Pons (tissue), 1 donor: ENCODE results near the gene CEMP1.
A peak's percentile ranks its signal among the peaks of the same experiment; 100 is the strongest.
"Not testable (repeated sequence)": the region's sequence is repeated elsewhere in the genome, so short reads cannot be mapped to it uniquely, and the experiment has no call there.

Experiments
- DNase-seq: peaks from one replicate; pipeline ENCODE4 v3.0.0-alpha.2; 2016; ENCODE audit warnings: low spot score

The CEMP1 gene, protein sequence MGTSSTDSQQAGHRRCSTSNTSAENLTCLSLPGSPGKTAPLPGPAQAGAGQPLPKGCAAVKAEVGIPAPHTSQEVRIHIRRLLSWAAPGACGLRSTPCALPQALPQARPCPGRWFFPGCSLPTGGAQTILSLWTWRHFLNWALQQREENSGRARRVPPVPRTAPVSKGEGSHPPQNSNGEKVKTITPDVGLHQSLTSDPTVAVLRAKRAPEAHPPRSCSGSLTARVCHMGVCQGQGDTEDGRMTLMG

DNA sequence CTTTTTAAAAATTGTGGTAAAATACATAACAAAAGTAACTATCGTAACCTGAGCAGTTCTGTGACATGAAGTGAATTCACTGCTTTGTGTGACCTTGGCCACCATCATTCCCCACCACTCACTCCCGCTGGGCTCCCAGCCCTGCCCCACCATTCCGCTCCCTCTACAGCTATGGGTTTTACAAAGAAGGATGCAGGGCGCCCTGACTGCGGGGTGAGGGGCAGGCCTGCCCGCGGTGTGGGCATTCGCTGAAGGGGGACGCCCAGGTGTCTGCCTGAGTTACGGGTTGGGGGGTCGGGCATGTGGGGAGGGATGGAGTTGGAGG is at the start of gene CEMP1:
Gene CEMP1 (minus strand): TSS at position 38 of the 325 bp plus-strand sequence. CDS start 335 bp downstream, outside the sequence.
- no peak for DNase-seq

DNA sequence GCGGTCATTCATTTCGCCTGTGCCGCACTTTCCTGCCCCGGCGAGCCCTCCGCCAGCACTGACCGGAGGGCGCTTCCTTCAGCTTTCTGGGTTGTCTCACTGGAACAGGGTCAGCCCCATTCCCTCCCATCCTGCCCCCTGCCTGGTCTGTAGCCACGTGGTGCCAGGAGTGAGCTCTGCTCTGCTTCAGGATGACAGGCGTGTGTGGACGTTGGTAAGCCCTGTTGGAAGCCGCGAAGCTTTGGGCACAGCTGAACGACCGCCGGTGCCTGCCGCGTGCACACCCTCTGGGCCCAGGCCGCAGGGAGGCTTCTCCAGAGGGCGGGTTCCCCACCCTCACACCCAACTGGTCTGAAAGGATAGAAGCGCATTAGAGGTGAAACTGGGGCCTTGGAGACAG is 49.6 kb upstream of the CEMP1 start:
- not testable (repeated sequence) for DNase-seq

DNA sequence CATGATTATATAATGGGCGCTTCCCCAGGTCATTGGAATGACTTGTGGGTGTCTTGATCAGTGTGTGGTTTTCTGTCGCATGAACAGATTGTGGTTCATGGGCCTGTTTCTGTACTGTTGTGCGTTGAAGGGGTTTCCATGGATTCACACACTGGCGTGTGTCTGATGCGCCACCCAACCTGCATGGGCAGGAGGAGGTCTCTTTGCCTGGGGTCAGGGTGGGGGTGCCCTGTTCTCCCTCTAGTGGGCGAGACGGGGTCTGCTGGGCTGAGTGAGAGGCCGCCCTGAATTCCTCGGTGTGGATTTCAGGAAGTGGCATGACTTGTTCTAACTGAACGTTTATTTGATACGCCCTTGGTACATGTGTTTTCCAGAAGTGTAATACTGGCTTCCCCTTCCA is 48.9 kb upstream of the CEMP1 start:
- DNase-seq = not testable (repeated sequence)

DNA sequence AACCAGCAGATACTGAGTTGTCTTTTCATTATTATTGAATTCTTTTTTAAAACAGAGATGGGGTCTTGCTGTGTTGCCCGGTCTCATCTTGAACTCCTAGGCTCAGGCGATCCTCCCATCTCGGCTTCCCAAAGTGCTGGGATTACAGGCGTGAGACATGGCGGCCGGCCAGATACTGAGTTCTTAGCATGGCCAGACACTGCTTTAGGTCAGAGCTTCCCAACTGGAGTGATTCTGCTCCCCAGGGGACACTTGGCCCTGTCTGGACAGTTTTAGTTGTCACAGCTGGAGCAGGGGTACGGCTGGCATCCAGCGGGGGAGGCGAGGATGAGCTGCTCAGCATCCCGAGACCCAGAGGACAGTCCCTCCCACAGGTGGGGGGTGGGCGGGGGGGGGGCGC is 47.7 kb upstream of the CEMP1 start:
- DNase-seq = not testable (repeated sequence)

DNA sequence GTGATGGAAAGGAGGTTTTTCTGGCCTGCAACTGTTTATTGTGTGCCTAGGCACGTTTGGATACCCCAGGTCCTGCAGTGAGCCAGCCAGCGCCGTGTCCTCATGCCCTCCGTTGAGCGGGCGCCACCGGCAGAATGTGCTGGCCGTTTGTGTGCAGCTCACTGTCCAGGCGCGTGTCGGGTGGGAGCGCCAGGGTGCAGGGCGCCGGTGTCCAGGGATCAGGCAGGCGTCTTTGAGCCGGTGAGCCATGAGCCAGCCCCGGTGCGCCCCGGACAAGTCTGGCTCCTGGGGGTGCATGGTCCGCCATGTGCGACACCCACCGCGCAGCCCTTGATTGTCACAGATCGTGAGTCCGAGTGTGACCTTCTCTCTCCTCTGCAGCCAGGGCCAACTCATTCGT is 45.8 kb upstream of the CEMP1 start:
- DNase-seq = not testable (repeated sequence)

DNA sequence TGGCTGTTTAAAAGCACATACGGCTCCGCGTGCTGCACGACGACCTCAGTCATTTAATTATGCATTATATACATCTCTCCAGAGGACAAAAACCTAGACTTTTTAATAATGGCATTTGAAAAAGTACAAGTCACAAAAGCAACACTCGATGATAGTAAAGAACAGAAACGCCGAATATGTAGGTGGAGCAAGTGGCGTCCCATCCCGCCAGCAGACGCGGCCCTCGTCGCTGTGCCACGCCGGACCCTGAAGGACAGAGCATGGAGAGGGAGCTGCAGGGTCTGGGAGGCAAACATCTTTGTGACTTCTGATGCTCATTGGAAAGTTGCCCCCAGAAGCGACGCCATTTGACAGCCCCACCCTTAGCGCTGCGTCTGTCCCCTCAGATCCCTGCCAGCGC is 44.6 kb upstream of the CEMP1 start:
- DNase-seq = not testable (repeated sequence)

DNA sequence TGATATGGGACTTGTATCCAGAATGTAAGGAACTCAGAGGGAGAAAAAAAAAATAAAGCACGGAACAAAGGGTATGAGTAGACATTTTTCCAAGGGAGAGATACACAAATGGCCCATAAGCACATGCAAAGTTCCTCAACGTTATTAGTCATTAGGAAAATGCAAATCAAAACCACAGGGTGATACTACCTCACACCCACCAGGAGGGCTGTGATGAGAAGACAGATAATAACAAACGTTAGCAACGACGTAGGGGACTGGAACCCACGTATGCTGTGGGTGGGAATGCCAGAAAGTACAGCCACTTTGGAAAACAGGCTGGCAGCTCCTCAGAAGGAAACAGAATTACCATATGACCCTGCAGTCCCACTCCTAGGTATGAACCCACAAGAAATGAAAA is 41.5 kb upstream of the CEMP1 start:
- not testable (repeated sequence) for DNase-seq

DNA sequence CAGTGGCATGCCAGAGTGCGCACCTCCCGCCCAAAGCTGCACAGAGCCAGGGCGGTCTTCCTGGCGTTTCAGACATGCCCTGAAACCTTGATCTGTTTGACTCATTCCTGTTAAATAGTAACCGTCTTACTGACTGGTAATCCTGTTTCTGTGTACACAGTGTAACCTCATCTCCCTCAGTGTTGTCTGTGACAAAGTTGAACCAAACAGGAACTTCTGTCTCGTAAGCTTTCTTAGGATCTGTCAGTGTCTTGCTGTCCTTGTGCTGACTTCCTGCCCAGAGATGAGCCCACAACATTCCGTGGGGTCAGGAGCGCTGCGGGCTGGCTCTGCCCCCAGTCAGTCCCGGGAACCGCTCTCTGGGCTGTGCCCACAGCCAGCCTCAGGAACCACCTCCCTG is 37.4 kb upstream of the CEMP1 start:
- DNase-seq = not testable (repeated sequence)

DNA sequence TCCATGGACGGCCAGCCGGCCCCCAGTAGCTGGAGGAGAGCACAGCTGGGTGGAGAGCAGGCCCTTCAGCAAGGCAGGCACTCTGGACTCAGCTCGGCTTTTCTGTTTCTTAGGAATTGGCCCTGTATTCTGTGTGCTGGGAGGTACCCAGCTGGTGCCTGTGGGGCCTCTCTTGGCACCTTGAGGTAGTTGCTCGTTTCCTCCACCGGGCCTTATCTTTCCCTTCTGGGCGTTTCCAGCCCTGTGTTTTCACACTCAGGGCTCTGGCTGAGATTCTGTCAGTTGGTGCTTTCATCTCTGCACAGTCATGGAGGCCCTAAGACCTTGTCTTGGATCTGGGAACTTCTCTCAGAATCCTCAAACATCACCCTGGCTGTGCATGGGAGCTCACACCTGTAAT is 36.3 kb upstream of the CEMP1 start:
- not testable (repeated sequence) for DNase-seq

DNA sequence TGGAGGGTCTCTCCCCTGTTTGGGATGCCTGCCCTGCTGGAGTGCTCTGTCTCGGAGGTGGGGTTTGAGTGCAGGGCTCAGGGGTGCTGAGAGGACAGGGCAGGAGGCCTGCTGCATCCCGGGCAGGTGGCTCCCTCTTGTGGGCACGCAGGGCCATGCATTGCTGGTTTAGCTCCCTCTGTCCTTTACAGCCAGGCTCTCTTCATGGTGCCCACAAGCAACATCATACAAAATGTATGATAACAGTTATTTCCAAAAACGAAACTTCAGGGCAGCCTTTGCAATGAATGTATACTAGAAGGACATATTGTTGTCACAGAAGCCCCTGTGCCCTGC is 29.6 kb upstream of the CEMP1 start:
- DNase-seq = not testable (repeated sequence)

DNA sequence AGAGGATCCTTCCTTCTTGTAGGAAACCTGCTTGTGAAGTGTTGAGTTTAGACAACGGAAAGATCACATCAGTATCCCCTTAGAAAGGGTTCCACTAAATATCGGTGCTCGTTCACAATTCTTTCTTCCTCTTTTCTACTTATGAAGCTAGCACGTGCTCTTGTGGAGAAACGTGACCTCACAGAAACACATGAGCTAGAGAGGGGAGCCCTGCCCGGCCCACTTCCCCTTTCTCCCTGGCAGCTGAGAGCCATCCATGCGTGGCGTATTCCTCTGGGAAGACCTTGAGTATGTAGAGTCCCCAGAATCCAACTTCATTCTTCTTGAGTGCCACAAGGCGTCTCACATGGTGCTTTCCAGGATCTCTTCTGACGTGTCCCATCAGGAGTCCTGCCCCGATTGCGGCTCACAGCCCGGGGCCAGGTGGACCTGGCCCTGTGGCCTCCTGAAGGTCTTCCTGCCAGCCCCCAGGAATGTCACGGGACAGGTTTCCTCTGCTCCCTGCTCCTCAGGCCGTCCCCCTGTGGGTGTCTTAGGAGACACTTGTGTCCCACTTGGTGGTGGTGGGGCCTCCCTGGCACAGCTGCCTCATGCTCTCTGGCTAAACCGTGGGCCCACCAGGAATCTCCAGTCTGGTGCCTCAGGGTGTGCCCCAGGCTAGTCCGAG is 29.1 kb upstream of the CEMP1 start:
- DNase-seq = not testable (repeated sequence)

DNA sequence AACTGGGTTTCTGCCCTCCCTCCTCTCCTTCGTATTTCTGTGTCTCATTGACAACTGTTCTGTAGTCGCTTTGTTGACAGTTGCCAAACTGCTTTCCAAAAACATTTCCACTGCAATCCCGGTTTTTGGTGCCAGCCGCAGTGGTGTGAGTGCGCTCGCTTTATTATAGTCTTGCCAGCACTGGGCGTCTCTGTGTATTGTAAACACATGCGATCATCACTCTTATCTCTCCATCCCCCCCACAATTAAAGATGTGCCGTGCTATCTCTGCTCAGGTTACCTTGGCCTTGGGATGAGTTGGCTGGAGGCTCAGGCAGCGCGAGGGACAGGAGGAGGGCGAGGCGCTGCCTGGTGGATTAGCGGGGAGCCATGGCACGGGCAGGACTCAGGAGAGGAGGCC is 25.9 kb upstream of the CEMP1 start:
- not testable (repeated sequence) for DNase-seq

DNA sequence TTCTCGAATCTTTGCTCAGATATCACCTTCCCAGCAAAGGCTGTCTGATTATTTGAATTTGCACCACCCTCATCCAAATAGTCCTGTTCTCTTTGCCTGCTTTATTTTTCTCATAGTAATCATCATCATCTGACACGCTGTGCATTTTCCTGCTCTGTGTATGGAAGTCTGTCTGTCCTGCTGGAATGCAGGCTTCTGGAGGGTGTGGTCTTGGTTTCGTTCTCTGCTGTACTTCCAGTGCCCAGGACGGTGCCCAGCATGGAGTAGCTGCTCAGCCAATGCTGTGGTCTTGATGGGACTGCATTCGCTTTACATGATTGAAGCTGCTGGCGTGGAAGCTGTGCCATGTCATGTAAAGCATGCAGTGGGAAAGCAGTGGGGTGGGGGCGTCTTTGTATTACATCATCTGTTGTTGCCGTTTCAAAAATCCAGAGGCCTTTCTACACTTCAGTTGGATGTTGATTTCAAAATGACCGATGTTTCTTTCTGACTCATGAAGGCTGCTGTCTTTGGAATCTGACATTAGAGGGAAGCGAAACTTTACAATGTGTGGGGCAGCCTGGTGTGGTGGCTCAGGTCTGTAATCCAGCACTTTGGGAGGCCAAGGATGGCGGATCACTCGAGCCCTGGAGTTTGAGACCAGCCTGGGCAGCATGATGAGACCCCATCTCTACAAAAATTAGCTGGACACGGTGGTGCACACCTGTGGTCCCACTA is 23.7 kb upstream of the CEMP1 start:
- not testable (repeated sequence) for DNase-seq

DNA sequence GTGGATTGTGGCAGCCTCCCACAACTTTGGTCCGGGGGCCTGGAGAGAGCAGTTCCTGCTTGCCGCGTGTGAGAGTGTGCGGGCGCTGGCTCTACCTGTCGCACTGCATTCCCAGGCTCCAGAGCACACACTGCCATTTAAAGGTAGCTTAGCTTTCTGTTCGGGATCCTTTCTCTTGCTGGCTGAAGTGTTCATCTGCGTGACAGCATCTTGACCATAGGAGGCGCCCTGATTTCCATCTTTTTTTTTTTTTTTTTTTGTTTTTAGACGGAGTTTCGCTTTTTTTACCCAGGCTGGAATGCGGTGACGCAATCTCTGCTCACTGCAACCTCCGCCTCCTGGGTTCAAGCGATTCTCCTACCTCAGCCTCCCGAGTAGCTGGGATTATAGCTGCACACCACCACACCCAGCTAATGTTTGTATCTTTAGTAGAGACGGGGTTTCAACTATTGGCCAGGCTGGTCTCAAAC is 20.2 kb upstream of the CEMP1 start:
- not testable (repeated sequence) for DNase-seq

DNA sequence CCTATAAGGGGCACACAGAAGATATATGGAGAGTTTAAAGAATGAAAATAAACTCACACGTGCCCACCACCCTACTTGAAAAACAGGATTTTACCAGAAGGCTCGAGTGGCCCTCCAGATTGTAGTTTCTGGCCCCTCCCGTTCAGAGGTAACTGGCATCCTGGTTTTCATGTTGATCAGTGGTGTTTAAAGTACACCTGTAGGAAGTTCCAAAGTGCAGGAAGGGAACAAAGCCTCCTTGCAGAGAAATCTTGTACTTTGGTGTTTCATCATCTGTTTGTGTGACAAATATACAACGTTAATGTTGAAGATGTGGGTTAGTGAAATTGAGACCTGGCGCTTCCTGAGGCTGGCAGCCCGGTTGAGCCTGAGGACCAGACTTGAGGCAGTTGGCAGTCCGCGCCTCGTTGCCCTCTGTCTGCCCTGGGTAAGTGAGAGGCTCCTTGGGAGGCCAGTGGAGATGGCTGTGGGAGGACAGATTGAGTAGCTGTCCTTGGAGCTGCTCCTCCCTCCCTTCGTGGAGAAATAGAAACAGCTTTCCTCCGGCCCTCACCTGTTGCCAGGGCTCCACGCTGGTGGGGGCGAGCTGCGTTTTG is 19.2 kb upstream of the CEMP1 start:
- DNase-seq = not testable (repeated sequence)

DNA sequence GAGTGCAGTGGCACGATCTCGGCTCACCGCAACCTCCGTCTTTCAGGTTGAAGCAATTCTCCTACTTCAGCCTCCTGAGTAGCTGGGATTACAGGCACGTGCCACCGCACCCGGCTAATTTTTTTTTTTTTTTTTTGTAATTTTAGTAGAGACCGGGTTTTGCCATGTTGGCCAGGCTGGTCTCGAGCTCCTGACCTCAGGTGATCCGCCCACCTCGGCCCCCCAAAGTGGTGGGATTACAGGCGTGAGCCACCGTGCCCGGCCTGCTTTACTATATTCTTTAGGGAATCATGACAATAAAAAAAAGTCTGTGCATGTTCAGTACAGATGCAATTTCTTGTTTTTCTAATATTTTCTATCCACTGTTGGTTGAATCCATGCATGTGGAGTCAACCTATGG is 12.6 kb upstream of the CEMP1 start:
- DNase-seq = not testable (repeated sequence)

DNA sequence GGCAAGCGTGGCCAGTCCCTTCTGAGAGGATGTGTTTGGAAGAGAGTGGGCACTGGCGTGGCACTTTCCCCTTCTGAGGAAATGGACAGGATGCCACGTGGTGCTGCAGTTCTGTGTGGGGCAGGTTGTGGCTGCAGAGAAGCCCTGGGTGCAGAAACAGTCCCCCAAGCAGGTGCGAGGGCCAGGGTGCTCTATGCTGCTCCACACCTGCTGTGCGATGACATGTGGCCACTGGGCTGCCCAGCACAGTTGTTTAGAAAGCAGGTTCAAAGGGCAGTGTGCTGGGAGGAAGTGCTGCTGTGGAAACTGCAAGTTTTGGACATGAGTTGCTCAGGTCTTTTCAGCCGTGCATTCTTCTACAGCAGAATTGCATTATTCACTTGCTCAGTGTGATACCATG is 10.2 kb upstream of the CEMP1 start:
- not testable (repeated sequence) for DNase-seq

DNA sequence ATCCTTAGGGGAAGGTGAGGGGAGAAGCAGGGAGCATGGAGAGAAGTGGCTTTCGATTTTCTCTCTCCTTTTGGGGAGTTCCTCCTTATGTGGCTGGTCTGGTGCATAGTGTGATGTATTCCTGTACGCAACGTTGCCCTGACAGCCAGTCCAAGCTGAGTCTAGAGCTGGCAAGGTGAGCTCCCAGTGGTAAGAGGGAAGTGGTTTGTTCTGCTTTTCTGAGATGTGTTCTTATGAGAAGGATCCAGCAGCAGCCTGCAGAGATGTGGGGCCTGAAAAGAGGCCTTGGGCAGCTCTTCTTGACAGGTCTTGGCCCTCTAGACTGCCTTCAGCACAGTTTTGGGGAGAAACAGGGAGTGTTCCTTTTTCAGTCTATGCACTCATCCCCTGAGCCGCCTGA is 9.7 kb upstream of the CEMP1 start:
- DNase-seq = not testable (repeated sequence)

DNA sequence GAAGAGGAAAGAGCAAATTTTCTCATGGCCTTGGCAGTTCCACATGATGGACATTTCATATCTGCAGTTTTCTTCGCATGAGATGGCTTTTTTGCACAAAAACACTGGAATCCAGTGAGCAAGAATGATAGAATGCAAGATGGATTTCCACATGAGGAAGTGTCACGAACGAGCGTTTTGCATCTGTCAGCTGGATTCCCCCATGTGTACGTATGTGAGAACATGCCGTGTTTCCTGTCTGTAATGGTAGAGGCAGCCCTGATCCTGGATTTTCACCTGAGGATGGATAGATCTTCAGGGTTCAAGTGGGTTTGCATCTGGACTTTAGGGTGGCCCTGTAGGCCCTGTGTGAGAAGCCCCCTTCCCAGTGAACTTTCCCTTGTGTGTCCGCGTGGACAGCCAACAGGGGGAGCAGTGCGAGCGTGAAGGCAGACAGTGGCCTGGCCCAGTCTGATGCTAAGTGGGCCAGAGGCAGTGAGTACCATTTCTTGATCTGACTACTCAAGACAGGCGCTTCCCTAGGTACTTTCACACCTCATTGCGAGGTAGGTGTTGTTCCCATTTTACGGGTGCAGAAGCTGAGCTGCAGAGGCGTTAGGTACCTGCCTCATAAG is 8.7 kb upstream of the CEMP1 start:
- DNase-seq = not testable (repeated sequence)

DNA sequence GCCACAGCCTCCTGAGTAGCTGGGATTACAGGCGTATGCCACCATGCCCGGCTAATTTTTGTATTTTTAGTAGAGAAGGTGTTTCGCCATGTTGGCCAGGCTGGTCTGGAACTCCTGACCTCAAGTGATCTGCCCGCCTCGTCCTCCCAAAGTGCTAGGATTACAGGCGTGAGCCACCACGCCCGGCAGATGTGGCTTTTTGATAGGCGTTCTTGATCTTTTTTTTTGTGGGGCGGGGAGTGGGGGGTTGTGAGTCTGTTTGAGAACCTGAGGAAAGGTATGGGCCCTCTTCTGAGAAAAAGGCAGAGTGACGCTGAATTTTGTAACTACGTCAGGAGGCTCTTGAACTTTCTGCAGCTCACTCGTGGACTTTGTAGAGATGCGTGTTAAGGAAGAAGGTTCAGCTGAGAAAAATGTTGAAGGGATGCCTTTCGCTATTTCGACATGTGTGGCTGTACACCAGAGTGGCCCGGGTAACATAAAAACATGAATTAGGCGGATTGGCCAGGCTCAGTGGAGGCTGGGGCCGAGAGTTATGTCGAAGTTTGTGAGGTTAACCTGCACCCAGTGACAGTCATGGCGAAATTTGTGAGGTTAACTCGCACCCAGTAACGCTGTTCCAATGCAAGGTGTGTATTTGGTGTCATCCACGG is 8.1 kb upstream of the CEMP1 start:
- DNase-seq = not testable (repeated sequence)

DNA sequence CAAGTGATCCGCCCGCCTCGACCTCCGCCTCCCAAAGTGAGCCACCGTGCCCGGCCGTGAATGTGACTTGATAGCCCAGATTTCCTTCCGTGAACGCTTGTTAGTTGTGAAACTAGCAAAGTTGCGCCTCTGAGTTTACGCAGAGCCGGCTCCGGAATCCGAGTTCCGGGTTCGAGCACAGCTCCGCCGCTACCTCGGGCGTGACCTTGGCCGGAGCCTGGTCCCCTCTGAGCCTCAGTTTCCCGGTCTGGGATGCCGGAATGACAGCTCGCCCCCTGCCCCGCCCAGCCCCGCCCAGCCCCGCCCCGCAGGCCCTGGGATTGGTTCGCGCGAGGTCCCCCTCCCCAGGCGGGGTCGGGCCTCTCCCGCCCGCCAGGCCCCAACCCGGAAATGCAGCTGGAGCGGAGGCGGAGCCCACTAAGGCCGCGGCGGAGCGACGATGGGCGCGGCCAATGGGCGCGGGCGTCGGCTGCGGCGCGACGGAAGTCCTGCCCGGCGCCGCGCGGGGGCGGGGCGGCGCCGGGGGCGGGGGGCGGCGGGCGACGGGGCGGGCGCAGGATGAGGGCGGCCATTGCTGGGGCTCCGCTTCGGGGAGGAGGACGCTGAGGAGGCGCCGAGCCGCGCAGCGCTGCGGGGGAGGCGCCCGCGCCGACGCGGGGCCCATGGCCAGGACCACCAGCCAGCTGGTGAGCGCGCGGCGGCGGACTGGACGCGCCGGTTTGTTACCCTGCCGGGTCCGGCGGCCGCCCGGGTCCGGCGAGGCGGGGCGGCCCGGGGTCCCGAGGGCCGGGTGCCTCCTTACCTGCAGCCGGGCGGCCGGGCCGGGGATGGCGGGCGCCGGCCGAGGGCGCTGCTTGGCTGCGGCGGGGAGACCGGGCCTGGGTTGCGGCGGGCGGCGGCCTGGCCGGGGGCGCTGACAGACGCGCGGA is 6.5 kb upstream of the CEMP1 start, which contains the start of gene PDPK1:
Gene PDPK1 (plus strand): TSS at position 571 of the 929 bp plus-strand sequence. CDS start 92 bp downstream, at position 663.
- peak; percentile 94 for DNase-seq
